OCI-LY1 (cell line): Measurements from ENCODE around the gene SDC3.

Experiments
- H2AFZ ChIP-seq: fragments of 200-600 bp; sonication (generic), shearing (Covaris generic); 2 replicates; pipeline ENCODE4 v1.6.0; 2014; ENCODE audit warnings: antibody characterized with exemption, mild to moderate bottlenecking, low read length
- H3F3A ChIP-seq: fragments of 200-600 bp; sonication (generic), shearing (Covaris generic); 2 replicates; pipeline ENCODE4 v1.6.0; 2014; ENCODE audit warnings: mild to moderate bottlenecking, antibody characterized with exemption, low read length, moderate library complexity; ENCODE audit not compliant: insufficient read depth
- H3K27ac ChIP-seq: fragments of 200-600 bp; sonication (generic); 2 replicates; pipeline ENCODE4 v1.5.1; 2014; ENCODE audit warnings: low read length, mixed run types, mild to moderate bottlenecking, low read depth; ENCODE audit not compliant: poor library complexity, severe bottlenecking
- H3K27me3 ChIP-seq: fragments of 200-600 bp; sonication (generic); 2 replicates; pipeline ENCODE4 v1.6.0; 2014; ENCODE audit warnings: antibody characterized with exemption, mild to moderate bottlenecking, low read length, moderate library complexity; ENCODE audit not compliant: insufficient read depth
- H3K36me3 ChIP-seq: fragments of 200-600 bp; sonication (generic); 2 replicates; pipeline ENCODE4 v1.6.1; 2014; ENCODE audit warnings: mild to moderate bottlenecking, antibody characterized with exemption, low read length, moderate library complexity, mixed read lengths; ENCODE audit not compliant: insufficient read depth
- H3K4me1 ChIP-seq: fragments of 200-600 bp; sonication (generic); 2 replicates; pipeline ENCODE4 v1.5.1; 2014; ENCODE audit warnings: mild to moderate bottlenecking, low read length, moderate library complexity; ENCODE audit not compliant: insufficient read depth, severe bottlenecking
- H3K4me2 ChIP-seq: fragments of 200-600 bp; sonication (generic), shearing (Covaris generic); 2 replicates; pipeline ENCODE4 v1.6.1; 2014; ENCODE audit warnings: low read length
- H3K4me3 ChIP-seq: fragments of 200-600 bp; sonication (generic); 2 replicates; pipeline ENCODE4 v1.5.1; 2014; ENCODE audit warnings: low read length, low read depth, mild to moderate bottlenecking, mixed read lengths; ENCODE audit not compliant: poor library complexity, severe bottlenecking
- H3K79me2 ChIP-seq: fragments of 200-600 bp; shearing (Covaris generic); 2 replicates; pipeline ENCODE4 v1.6.1; 2016; ENCODE audit warnings: mixed run types, low read length, mixed read lengths; ENCODE audit not compliant: insufficient read depth
- H3K9ac ChIP-seq: fragments of 200-600 bp; sonication (generic), shearing (Covaris generic); 2 replicates; pipeline ENCODE4 v1.6.1; 2014; ENCODE audit warnings: mild to moderate bottlenecking, low read length, mixed read lengths
- H3K9me2 ChIP-seq: fragments of 200-600 bp; sonication (generic), shearing (Covaris generic); 2 replicates; pipeline ENCODE4 v1.6.1; 2014; ENCODE audit warnings: low read depth, mild to moderate bottlenecking, low read length, mixed read lengths
- H3K9me3 ChIP-seq: fragments of 200-600 bp; shearing (Covaris generic); 2 replicates; pipeline ENCODE4 v1.6.1; 2014; ENCODE audit warnings: low read length, mixed read lengths
- H4K20me1 ChIP-seq: fragments of 200-600 bp; sonication (generic), shearing (Covaris generic); 2 replicates; pipeline ENCODE4 v1.6.0; 2016; ENCODE audit warnings: mild to moderate bottlenecking, low read length; ENCODE audit not compliant: insufficient read depth
- EZH2 ChIP-seq: fragments of 200-600 bp; sonication (generic), shearing (Covaris generic); IDR thresholded peaks from 2 replicates; pipeline ENCODE4 v1.8.0; 2017; ENCODE audit warnings: borderline replicate concordance, mixed run types, mild to moderate bottlenecking, antibody characterized with exemption, low read length, moderate library complexity, mixed read lengths
- TF ChIP-seq, protein P1 (sequence below): fragments of 200-600 bp; sonication (generic), shearing (Covaris generic); IDR thresholded peaks from 2 replicates; pipeline ENCODE4 v1.5.1; 2017; ENCODE audit warnings: mild to moderate bottlenecking, antibody characterized with exemption, low read length, moderate library complexity, mixed read lengths

Gene SDC3

DNA sequence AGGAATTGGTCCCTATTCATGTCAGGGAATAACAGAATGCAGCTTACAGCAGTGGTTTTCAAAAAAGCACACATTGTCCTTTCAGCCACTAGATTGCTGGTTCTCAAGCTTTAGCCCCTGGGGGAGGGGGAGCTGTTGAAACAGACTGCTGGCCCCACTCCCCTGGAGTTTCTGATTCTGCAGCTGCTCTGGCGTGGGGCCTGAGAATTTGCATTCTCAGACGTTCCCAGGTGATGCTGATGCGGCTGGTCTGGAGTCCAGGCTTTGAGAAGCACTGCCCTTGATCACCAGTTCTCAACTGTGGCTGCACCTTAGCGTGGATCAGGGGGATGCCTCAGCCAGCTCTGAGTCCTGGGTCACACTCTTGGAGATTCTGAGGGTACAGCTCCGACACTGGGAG lies 88.3 kb downstream of the SDC3 start:
- Histone ChIP-seq H3K4me1 (peaks cover 5% of the 10 kb centered on the region), H3K4me2 (no peak overlapping the region), H4K20me1 (no peaks in the 10 kb centered on the region), H3K9me3 (no peaks in the 10 kb centered on the region), H3K27me3 (peaks cover 13% of the 10 kb centered on the region; the same call in 1 of the 2 replicates), H3K79me2 (no peaks in the 10 kb centered on the region), H3K36me3 (no peaks in the 10 kb centered on the region), H3K9me2 (no peaks in the 10 kb centered on the region), H2AFZ (no peak overlapping the region), H3K27ac (no peak overlapping the region), H3K4me3 (no peak overlapping the region), H3F3A (no peaks in the 10 kb centered on the region), H3K9ac (no peak overlapping the region)
- TF ChIP-seq, protein P1, sequence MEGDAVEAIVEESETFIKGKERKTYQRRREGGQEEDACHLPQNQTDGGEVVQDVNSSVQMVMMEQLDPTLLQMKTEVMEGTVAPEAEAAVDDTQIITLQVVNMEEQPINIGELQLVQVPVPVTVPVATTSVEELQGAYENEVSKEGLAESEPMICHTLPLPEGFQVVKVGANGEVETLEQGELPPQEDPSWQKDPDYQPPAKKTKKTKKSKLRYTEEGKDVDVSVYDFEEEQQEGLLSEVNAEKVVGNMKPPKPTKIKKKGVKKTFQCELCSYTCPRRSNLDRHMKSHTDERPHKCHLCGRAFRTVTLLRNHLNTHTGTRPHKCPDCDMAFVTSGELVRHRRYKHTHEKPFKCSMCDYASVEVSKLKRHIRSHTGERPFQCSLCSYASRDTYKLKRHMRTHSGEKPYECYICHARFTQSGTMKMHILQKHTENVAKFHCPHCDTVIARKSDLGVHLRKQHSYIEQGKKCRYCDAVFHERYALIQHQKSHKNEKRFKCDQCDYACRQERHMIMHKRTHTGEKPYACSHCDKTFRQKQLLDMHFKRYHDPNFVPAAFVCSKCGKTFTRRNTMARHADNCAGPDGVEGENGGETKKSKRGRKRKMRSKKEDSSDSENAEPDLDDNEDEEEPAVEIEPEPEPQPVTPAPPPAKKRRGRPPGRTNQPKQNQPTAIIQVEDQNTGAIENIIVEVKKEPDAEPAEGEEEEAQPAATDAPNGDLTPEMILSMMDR: no peak
- TF ChIP-seq EZH2: no peak
